HG03103 (cell line): ENCODE measurements around the gene CAPN2.

ENCODE experiments used
- ATAC-seq: cut with Tn5 transposase; IDR thresholded peaks from one replicate; pipeline ENCODE4 v1.9.1; 2021; ENCODE audit warnings: low read depth; ENCODE audit not compliant: unreplicated experiment

The CAPN2 gene

DNA sequence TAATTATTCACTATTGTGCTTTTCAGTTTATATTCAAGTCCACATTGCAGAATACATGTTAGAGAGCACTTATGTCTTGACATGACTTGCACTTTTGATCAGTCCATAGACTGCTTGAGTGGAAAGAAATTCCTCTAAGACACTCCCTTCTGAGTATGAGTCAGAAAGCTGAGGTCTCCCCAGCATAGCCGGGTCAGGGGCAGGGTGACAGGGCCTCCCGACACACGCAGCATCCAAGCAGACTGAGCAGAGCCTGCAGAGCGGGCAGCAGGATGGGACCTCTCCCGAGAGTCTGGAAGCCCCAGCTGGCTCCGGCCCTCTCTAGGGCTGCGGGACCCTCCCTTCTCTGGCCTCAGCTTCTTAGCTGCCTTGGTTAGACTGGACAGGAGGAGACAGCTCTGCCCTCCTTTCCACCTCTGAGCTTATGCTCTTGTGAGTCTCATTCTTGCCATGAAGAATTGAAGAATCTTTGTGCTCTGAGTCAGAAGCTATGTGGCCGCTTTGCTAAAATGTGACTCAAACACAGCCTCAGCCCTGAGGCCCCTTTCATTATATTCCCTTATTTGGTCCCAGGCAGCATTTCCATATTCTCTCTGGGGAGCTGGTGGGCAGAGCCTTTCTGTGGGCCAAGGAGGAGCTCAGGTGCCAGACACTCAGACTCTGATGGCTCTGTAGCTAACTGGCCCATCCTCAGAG is 11.2 kb upstream of the CAPN2 start:
- no peak for ATAC-seq

DNA sequence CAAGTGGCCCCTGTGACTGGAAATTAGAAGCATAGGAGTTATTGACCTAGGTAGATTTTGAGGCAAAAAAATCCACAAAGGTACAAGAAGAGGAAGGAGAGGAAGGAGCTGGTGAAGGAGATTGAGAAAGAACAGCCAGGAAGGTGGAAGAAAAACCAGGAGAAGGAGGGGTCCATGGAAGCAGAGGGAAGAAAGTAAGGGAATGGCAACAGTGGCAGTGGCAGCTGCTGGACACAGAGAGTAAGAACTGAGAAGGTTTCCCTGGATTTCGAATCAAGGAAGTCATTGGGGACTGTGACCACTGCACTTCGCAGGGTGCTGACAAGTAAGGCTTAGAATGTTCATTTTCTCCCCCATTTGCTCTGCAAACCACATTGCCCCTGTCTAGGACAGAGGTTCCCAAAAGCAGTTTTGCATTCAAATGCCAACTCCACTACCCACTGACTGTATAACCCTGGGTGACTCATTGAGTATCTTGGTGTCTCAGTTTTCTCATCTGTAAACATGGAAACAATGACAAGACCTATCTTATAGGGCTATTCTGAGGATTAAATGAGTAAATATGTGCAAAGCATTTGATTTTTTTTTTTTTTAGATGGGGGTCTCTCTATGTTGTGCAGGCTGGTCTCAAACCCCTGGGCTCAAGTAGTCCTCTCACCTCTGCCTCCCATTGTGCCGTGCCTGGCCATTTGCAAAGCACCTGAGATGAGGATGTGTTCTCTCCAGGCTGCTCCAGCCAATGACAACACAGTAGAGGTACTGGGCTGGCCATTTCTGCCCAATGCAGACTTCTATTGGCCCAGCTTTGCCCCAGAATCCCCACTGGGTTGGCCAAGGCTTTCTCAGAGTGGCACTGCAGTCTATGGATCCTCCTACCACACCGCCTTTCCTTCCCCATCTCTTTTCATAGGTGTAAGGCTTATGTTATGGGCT is 9.3 kb upstream of the CAPN2 start:
- ATAC-seq: no peak

DNA sequence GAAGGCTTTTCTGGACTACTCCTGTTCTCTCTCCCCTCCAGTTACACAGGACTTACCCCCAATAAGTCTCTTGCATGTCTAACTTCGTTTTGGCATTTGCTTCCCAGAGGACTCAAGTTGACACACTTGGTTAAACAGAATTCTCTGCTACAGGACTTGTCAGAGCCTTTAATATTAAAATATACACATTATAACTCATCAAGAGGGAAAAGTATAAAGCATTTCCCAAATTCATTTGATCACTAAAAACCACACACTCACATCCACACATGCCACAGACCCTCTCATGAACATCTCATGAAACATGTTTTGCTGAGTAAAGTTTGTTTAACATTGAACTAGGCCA is 8.7 kb upstream of the CAPN2 start:
- no peak for ATAC-seq

DNA sequence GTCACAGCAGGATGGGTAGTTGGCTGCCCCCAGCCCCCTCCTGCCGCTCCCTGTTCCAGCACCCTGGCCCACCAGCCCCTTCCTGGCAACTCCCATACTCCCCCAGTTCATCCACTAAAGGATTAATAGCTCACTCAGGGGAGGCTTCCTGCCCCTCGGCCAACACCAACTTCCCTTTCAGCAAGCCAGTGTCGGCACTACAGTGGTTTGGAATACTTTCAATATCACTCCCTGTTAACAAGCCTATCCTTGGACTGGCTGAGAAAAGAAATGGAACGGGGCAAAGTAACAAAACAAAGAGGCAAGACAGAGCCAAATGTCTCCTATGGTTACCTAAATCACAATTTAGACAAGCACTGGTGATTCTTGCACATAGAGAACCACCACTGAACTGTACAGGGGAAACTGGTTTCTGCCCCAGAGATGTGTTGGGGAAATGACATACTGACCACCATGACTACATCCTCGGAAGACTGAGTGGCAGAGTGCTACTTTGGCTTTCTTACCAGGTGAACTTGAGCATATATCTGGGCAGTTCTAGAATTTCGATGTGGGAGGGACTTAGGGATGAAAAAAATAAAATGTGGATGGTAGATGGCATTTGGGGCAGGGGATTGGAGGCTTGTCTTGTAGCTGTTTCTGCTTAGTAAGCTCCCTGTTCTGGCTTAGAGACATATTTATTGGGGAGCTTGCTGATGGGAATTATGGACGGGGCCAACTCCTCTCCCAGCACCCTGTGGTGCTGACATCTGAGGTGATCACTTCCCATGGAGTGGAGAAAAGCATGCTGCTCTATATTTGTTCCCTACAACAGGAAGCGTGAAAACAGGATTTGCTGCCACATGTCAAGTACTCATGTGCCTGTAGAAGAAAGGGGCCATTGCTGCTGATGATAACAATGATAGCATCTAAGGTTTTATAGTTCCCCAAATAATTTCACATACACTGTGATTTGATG is 7.1 kb upstream of the CAPN2 start:
- no peak for ATAC-seq

DNA sequence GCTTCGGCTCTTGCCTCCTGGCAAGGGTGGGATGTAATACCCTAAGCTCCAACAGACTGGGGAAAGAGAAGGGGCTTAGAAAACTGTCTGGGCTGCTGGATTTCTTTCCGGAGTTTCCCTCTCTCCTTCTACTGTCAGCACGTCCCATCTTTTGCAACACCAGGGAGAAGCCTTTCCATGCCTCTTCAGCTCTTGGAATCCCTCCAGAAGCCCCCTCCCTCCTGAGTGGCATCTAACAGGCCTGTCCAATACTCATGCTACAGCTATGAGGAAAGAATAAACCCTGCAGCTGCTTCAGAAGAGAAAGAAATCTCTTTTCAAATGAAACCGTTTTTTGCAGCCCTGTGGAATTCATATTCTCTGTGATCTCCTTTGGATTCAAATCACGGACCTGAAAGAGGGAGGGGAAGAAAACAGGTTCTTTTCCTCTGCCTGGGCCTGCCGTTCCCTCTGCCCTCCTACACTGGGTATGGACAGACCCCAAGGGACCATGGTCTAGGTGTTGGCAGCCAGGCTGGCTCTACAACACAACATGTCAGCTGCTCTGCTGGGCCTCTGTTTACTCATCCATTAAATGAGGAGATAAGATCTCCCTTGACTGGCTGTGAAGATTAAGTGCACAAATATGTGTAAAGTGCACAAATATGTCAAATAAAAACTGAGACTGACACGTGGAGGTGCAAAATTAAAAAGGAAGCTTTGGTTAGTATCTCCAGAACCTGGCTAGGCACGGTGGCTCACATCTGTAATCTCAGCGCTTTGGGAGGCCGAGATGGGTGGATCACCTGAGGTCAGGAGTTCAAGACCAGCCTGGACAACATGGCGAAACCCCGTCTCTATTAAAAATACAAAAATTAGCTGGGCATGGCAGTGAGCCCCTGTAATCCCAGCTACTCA is 6.0 kb upstream of the CAPN2 start:
- no peak for ATAC-seq

DNA sequence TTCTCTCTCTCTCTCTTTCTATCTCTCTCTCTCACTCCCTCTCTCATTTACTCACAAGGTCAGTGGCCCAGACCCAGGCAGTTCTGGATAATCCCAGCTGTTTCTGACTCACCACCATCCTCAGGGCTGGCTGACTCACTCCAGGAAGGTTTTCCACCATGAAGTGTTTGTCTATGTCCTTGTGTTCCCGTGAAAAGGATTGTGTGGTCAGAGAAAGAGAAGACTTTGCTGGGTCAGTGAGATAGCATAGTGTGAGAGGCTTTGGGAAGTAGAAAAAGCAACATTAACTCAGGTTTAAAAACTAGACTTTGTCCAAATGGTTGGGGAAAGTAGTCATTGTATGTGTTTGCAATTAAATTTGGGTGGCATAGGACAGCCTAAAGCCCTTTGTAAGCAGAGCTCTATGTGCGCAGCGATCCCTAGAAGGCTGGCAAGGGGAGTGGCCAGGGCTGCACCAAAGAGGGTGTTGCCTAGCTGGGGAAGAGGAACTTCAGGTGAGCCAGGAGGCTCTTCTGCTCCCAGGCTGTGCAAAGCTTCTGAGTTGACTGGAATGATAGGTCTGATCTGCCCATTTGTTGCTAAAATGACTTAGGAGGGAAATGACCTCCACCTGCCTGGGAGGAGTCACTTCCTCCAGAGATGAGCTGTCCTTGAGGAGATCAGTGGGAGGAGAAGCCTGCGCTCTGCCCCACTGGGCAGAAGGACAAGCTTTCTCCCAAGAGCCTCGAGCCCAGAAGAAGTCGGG is 4.9 kb upstream of the CAPN2 start:
- ATAC-seq: no peak

DNA sequence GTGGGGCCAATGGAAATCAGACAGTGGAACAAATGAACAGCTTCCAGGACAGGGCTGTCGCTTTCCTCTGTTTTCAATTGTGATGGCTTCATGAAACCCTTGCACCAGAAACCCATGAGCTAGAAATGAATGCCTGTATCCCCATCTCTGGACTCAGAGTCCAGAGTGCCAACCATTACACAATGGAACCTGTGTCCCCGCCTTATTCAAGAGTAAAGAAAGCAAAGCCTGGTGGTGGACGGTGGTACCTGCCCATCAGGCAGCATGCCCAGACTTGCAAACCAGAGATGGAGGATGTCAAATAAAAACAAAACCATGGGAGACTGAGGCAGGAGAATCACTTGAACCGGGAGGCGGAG is 4.4 kb upstream of the CAPN2 start:
- no peak for ATAC-seq

DNA sequence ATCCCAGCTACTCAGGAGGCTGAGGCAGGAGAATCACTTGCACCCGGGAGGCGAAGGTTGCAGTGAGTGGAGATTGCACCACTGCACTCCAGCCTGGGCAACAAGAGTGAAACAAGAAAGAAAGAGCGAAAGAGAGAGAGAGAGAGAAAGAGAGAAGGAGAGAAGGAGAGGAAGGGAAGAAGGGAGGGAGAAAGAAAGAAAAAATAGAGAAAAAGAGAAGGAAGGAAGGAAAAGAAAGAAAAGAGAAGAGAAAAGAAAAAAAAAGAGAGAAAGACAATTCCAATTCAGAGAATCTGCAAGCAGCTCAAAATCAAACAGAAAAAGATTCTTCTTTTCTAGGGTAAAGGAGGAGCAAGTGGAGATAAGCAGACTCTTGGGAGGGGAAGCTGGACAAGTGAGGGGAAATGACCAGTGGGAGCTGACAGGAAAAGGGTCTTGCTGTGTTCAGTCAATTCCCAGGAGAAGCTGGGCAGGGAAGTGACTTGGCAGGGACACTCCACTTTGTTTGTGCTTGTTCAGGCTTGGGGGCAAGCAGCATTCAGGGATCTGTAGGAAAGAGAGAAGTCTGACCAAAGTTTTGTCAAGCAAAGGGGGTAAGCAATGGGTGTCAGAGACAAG is 3.6 kb upstream of the CAPN2 start:
- ATAC-seq: no peak

DNA sequence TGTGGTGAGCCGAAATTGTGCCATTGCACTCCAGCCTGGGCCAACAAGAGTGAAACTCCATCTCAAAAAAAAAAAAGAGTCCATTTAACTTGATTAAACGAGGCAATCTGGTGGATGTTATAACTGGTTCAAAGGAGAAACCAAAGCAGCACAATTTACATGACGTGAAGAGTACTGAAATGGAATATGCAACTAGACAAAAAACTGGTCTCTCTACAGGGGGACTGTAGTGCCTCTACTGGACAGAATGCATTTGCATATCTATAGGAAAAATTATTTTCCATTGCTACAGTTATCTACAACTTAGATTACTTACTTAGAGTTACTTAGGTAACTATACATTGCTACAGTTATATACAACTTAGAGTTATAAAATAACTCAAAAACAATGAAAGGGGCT is 2.7 kb upstream of the CAPN2 start:
- no peak for ATAC-seq

DNA sequence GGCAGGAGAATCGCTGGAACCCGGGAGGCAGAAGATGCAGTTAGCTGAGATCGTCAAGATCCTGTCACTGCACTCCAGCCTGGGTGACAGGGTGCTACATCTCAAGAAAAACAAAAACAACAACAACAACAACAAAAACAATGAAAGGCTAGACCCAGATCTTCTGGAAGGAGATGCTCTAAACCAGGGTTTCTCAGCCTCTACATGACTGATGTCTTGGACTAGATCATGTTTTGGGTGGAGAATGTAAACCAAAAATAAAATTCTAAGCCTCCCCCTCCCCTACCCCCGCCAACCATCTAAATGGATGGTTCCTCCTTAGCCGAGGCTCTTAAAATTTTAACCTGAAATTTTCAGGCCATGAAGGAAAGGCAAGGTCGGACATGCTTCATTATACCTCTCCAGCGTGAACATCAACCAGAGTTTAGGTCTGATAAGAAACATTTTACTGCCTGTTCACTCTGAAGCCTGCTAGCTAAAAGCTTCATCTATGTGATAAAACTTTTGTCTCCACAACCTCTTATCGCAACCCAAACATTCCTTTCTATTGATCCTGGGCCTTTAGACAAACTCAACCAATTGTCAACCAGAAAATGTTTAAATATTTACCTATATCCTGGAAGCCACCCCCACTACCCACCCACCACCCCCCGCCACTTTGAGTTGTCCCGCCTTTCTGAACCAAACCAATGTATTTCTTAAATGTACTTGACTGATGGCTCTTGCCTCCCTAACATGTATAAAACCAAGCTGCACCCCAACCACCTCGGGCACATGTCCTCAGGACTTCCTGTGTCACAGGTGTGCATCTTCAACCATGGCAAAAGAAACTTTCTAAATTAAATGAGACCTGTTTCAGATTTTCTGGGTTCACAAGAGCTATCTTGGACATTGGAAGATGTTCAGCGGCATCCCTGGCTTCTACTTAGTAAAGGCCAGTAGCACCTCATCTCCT is 1.9 kb upstream of the CAPN2 start:
- no peak for ATAC-seq

DNA sequence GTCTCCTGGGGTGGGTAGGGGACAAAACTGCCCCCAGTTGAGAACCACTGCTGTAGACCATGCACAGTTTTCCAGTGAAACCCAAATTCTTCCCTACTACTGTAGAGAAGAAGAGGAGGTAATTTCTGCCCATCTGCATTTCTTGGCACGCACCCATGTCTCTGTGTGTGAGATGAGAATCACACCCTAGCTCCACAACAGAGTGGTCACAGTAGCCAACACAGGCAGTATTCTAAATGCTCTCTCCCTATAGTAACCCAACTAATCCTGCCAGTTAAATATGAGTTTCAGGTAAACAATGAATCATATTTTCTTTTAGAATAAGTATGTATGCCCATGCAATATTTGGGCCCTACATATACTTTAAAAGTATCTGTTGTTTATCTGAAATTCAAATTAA is 1.2 kb upstream of the CAPN2 start:
- ATAC-seq: no peak

DNA sequence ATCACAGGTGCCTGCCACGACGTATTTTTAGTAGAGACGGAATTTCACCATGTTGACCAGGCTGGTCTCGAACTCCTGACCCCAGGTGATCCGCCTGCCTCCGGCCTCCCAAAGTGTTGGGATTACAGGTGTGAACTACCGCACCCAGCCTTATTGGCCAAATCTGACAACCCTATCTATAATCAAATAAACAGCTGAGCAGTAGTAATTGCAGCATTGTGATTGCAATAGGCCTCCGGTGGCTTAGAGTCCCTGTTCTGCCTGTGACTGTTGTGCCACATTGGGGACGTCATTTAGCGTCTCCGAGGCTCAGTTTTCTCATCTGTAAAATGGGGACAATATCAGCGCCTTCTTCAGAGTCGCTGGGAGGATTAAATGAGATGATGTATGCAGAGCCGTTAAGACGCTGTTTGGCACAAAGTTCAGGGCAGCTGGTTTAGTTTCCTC is 569 bp upstream of the CAPN2 start:
- no peak for ATAC-seq

DNA sequence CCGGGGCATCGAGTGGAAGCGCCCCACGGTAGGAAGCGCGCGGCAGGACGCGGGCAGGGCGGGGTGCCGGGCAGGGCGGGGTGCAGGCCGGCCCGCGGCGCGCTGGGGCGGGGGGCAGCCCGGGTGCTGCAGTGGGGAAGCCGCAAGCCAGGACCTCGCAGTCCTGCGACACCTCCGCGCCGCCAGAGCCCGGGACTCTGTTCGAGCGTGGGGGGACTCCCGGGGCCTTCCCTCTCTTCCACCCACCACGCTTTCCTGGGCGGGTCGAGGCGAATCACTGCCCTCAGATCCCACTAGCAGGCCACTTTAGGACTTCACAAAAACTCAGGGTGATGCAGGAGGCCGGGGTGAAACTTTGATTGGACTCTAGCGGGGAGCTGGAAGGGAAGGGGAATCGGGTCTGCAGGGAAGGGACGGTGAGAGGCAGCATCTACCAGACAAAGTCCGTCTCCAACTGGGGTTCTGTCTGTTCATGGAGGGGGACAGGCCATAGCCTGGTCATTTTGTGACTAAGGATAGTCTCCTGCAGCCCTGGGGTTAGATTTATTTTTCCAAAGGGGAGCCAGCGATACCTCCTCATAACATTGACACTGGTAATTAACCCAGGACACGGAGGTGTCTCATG is 623 bp downstream of the CAPN2 start:
- ATAC-seq: peak; percentile 28

DNA sequence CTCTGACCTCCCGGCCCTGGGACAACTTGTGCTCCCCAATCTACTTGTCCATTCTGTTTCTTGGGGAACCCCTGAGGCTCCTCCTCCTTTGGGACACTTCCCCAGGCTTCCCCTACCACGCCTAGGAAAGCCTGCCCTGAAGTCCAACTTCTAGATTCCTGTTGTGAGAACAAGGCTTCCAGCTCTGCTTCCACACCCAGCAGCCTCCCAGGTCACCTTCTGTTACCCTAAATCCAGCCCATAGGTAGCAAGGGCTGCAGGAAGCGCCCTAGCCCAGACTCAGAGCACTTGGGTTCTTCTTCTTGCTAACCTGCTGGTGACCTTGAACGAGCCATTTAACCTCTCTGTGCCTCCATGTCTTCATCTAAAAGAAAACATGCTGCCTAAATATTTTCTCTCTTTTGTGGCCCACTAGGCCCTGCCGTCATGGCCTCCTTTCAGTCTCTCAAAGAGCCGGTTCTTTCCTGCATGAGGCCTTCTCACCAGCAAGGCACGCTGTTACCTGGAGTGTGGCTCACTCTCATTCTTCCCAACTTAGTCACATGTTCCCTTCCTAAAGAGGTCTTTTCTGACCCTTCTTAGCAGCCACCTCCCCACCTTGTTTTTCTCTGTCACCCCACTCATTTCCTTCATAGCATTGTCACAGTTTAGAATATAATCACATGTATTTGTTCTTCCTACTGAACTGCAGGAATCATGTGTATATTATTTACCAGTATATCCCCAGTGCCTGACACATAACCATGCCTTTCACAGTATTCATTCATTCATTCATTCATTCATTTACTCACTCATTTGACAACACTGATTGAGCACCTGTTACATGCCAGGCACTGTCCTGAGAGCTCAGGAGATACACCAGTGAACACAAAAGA is 1.4 kb downstream of the CAPN2 start:
- no peak for ATAC-seq

DNA sequence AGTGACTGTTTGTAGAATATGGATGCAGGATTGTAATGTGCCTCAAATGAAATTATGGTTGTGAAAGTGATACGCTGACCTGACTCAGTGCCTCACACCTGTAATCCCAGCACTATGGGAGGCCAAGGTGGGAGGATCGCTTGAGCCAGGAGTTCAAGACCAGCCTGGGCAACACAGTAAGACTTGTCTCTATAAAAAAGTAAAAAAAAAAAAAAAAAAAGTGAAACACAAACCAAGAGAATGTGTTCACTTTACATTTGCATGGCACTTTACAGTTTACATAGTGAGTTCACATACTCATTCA is 2.0 kb downstream of the CAPN2 start:
- no peak for ATAC-seq

DNA sequence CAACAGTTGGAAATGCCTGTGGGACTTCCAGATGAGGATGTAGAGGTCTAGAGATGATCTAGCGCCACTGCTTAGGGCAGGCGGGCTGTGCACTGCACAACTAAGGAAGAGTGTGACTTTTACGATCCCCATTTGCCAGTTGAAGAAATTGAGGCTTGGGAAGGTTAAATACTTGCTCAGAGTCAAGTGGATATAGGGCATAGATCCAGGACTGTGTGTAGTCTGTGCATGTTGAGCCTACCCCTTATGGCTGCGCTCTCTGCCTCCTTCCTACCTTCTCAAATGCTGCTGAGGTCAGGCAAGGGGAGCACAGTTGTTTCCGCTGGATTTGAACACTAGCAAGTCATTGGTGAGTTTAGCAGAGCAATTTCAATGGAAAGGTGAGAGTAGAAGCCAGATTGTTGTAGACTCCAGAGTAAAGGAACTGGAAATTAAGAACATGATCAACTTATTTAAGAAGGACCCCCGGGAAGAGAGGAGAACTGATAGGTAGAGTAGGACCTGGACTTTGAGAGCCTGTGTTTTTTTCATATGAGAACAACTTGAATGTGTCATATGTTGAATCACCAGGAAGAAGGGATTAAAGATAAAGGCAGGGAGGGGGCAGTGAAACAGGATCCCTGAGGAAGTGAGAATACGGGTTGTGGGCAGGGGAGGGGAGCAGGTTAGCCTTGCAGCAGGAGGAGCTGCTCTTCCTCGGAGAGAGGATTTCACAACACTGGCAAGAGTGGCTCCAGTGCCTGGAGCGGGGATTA is 2.7 kb downstream of the CAPN2 start:
- ATAC-seq: no peak
